GM12878 (cell line): ENCODE results near the gene FERMT3. TPM values are rescaled to one million over a fixed set of nuclear protein-coding genes. Genes with fewer than 3 reads are reported as not detected.

Experiments used
- ATAC-seq: fragments of 200-7000 bp; cut with Tn5 transposase; 3 replicates; pipeline ENCODE4 v1.9.1; 2020; ENCODE audit warnings: mild to moderate bottlenecking, moderate library complexity
- BruUV-seq: library from RNA; stranded (reverse); fragments of 400-500 nt; replicated peaks from 2 replicates; lab custom pipeline; 2021; lab: Mats Ljungman, UMichigan
- CTCF ChIA-PET: fragments of 300-600 bp; sonication (Branson Sonifier 250); formaldehyde crosslinking; extraction: SDS; loops from one replicate; lab custom pipeline; 2021; ENCODE audit warnings: inconsistent platforms; lab: Yijun Ruan, JAX
- POLR2A ChIA-PET: fragments of 350-600 bp; formaldehyde crosslinking; extraction: SDS; loops from one replicate; lab custom pipeline; 2021; ENCODE audit warnings: inconsistent platforms; lab: Charles Lee
- RAD21 ChIA-PET: fragments of 300-600 bp; sonication (Branson Sonifier 250); formaldehyde crosslinking; loops from one replicate; lab custom pipeline; 2023; ENCODE audit warnings: antibody characterized with exemption; ENCODE audit not compliant: unreplicated experiment; lab: Charles Lee
- SMC1A ChIA-PET: fragments of 300-600 bp; sonication (Branson Sonifier 250); formaldehyde crosslinking; loops from one replicate; lab custom pipeline; 2023; ENCODE audit not compliant: unreplicated experiment, uncharacterized antibody; lab: Charles Lee
- DNase-seq: peaks from one replicate; pipeline ENCODE4 v3.0.0-alpha.2; 2011; ENCODE audit warnings: low read depth, low spot score
- FAIRE-seq: peaks from 3 replicates; lab custom pipeline; 2011; peaks lifted over from hg19 to GRCh38; lab: Jason Lieb, UNC
- H2AFZ ChIP-seq: 2 replicates; pipeline ENCODE4 v1.6.0; 2011; ENCODE audit warnings: low read depth, low read length, control low read depth; ENCODE audit not compliant: control insufficient read depth
- H3K27ac ChIP-seq: 2 replicates; pipeline ENCODE4 v1.5.1; 2011; ENCODE audit warnings: control low read depth; ENCODE audit not compliant: control insufficient read depth, insufficient read depth
- H3K27me3 ChIP-seq, 2 experiments: replicated peaks in 1 of 2; 2 replicates each; pipeline versions ENCODE4 v1.6.0 to v1.6.1; 2011; ENCODE audit warnings: low read length in 1 of 2; ENCODE audit not compliant: control insufficient read depth in 2 of 2, insufficient read depth in 2 of 2
- H3K36me3 ChIP-seq, 2 experiments: 2 replicates each; pipeline ENCODE4 v1.5.1; 2011; ENCODE audit warnings: low read length in 1 of 2; ENCODE audit not compliant: control insufficient read depth in 2 of 2, insufficient read depth in 2 of 2
- H3K4me1 ChIP-seq: 2 replicates; pipeline ENCODE4 v1.6.1; 2011; ENCODE audit warnings: mild to moderate bottlenecking, low read length, moderate library complexity, mixed read lengths; ENCODE audit not compliant: control insufficient read depth, insufficient read depth
- H3K4me2 ChIP-seq: 2 replicates; pipeline ENCODE4 v1.6.0; 2011; ENCODE audit warnings: control low read depth; ENCODE audit not compliant: control insufficient read depth, insufficient read depth
- H3K4me3 ChIP-seq: fragments of 200-600 bp; sonication (generic); 2 replicates; pipeline ENCODE4 v1.5.1; 2016
- H3K79me2 ChIP-seq: 2 replicates; pipeline ENCODE4 v1.6.0; 2011; ENCODE audit warnings: low read length; ENCODE audit not compliant: control insufficient read depth, insufficient read depth
- H3K9ac ChIP-seq: 2 replicates; pipeline ENCODE4 v1.8.0; 2011; ENCODE audit warnings: low read length, control low read depth, mixed read lengths; ENCODE audit not compliant: control insufficient read depth, insufficient read depth
- H3K9me3 ChIP-seq: replicated peaks from 3 replicates; pipeline ENCODE4 v1.5.1; 2011; ENCODE audit warnings: mild to moderate bottlenecking, low read length; ENCODE audit not compliant: control insufficient read depth, insufficient read depth
- H4K20me1 ChIP-seq: 2 replicates; pipeline ENCODE4 v1.6.0; 2011; ENCODE audit not compliant: control insufficient read depth, insufficient read depth
- ASH2L ChIP-seq: fragments of 300-600, 200-600 bp; sonication (generic); IDR thresholded peaks from 2 replicates; pipeline ENCODE4 v1.6.1; 2017; ENCODE audit warnings: low read depth, mild to moderate bottlenecking, borderline replicate concordance
- POLR2A ChIP-seq: IDR thresholded peaks from 2 replicates; pipeline ENCODE4 v1.6.1; 2011; ENCODE audit warnings: low read depth, mild to moderate bottlenecking, low read length
- RCOR1 ChIP-seq: conservative IDR thresholded peaks from 2 replicates; pipeline ENCODE4 v1.6.1; 2012; ENCODE audit warnings: low read depth, low read length, improper control_type of control experiment
- ZBED1 ChIP-seq: IDR thresholded peaks from 2 replicates; pipeline ENCODE4 v1.6.1; 2016; ENCODE audit warnings: borderline replicate concordance
- ZZZ3 ChIP-seq: IDR thresholded peaks from 2 replicates; pipeline ENCODE4 v1.6.1; 2011; ENCODE audit warnings: low read depth; ENCODE audit not compliant: control insufficient read depth, insufficient read length
- WGBS: methylation state at CpG from one replicate; pipeline ENCODE4 v1.1.6; 2016; ENCODE audit warnings: low lambda C conversion rate; ENCODE audit not compliant: insufficient replicate concordance, insufficient coverage; ENCODE audit errors: missing lambda C conversion rate; 5-methylcytosine and 5-hydroxymethylcytosine counted together
- in situ Hi-C: fragments of 300-500 bp; cut with MboI; formaldehyde crosslinking; loops from 9 replicates; pipeline ENCODE4 v1.14.3; 2018; ENCODE audit warnings: mixed read lengths
- intact Hi-C: fragments of 100-400 bp; cut with micrococcal nuclease; formaldehyde crosslinking; loops from one replicate; pipeline ENCODE4 v1.14.2; 2022; ENCODE audit not compliant: unreplicated experiment
- polyA plus RNA-seq, 11 experiments: library from polyadenylated mRNA; depleted of rRNA in 4 of 11; unstranded in 6 of 11; stranded (reverse) in 5 of 11; fragments of >200 nt; fragmentation: Nextera tagmentation in 4 of 11; fragmentation: Illumina TruSeq in 1 of 11; extraction: Ambion mirVana in 4 of 11; extraction: Trizol in 1 of 11; gene quantifications; 1 replicate in 1 of 11; 2 replicates in 10 of 11; pipeline versions ENCODE4 v1.2.1 to v1.2.3, GENCODE V29; 2011 to 2016; ENCODE audit warnings: inconsistent platforms in 2 of 11, missing spikeins in 2 of 11, low read depth in 1 of 11
- total RNA-seq, 4 experiments: library from RNA; depleted of rRNA in 3 of 4; stranded (reverse); fragments of >200 nt in 3 of 4; fragmentation: Illumina TruSeq in 1 of 4; extraction: Trizol in 1 of 4; gene quantifications; 2 replicates each; pipeline versions ENCODE4 v1.2.1 to v1.2.3, GENCODE V29; 2013 to 2021

The FERMT3 gene
- total and polyA plus RNA-seq, 10 of the 15 experiments (the other 5 are each of a cell fraction or from before 2014, with no cell fraction given), result 2.0 to 211 (median 114) TPM

DNA sequence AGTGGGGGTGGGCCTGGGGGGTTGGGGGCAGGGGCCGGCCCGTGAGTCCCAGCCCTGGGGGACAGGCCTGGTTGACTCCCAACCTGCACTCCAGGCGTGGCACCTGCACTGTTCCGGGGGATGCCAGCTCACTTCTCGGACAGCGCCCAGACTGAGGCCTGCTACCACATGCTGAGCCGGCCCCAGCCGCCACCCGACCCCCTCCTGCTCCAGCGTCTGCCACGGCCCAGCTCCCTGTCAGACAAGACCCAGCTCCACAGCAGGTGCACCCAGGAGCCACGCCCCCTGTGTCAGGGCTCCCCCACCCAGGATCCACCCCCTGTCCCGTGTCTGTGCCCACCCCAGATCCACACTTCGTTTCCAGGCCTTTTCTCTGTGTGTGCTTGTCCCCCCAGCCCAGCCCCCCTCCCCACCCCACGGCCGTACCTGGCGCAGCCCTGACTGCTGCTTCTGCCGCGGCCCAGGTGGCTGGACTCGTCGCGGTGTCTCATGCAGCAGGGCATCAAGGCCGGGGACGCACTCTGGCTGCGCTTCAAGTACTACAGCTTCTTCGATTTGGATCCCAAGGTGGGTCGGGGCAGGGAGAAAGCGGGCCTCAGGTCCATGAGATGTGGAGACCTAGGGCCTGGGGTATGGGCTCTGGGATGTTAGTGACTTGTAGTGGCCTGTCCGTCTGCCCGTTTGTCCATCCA, 4.8 kb downstream of the FERMT3 start:
- BruUV-seq, result no TSS peak
- POLR2A ChIA-PET, result interaction anchor here (1.6 to 1.7 kb wide), 2 partner anchors 12 to 15 kb away, joined by 5 to 9 read pairs; partner anchors contain the start of genes NUDT22 and TRPT1
- Histone ChIP-seq H3K27ac (no peak overlapping the region), H4K20me1 (no peaks in the 10 kb centered on the region), H3K9me3 (no peaks in the 10 kb centered on the region), H3K4me2 (no peak overlapping the region), H3K36me3 (peaks cover 17 to 22% of the 10 kb centered on the region in 2 experiments; a peak in 3 of 4 replicates), H3K4me1 (peaks cover 4% of the 10 kb centered on the region), H3K27me3 (no peaks in the 10 kb centered on the region)
- SMC1A ChIA-PET, result interaction anchor here (1.7 kb wide), 1 partner anchor 15 kb away, joined by 6 read pairs; the partner anchor contains the start of genes NUDT22 and TRPT1
- no peak for DNase-seq
- intact Hi-C loops, result no loop called here
- FAIRE-seq, result no peak
- TF ChIP-seq ASH2L (no peak), RCOR1 (no peak), POLR2A (peak; percentile 32)
- TF ChIP-seq, all 136 proteins: peak for 1
- RAD21 ChIA-PET, result no interaction called here
- CTCF ChIA-PET, result interaction anchor here (1.2 kb wide), 1 partner anchor 93 kb away, joined by 3 read pairs; no protein-coding TSS in a partner anchor
- no peak overlapping the region for H3K9ac ChIP-seq
- peaks cover 30% of the 10 kb centered on the region for H3K79me2 ChIP-seq
- WGBS, result 87% methylated on average over 26 of the region's 30 CpGs
- H3K4me3 ChIP-seq, result no peak overlapping the region
- no peak overlapping the region for H2AFZ ChIP-seq
- in situ Hi-C loops, result no loop called here
- no peak for ATAC-seq

DNA sequence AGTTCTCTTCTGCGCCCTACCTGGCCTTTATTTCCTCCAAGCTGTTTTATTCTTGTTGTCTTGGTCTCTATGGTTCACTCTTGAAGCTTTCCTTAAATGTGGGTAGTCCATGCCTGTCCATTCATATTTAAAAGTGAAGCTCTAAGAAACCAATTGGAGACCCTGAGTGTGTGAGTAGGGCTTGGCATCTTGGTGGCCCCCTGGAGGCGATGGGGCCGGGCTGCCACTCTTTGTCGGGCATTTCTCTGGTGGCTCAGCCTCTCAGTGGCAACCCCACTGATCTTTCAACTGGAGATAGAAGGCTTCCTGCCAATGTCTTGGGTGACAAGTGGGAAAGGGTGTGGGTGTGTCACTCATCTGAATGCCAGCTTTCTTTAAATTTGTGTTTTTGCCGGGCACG, 10.4 kb downstream of the FERMT3 start:
- H3K4me3 ChIP-seq, result no peak overlapping the region
- FAIRE-seq (no peak), DNase-seq (no peak), ATAC-seq (peak; percentile 25; the same call in 1 of the 3 replicates)
- no peaks in the 10 kb centered on the region for H3K27me3 ChIP-seq
- RAD21 ChIA-PET, result interaction anchor here (0.8 to 1.2 kb wide), 2 partner anchors 10 kb away, joined by 3 read pairs; no protein-coding TSS in a partner anchor
- no peak overlapping the region for H3K4me2 ChIP-seq
- 85% methylated on average over 6 of the region's 6 CpGs for WGBS
- no TSS peak for BruUV-seq
- no peak for TF ChIP-seq ZBED1
- no peak for TF ChIP-seq ZZZ3
- no peaks in the 10 kb centered on the region for H3K9me3 ChIP-seq
- in situ Hi-C loops, result no loop called here
- CTCF ChIA-PET, result interaction anchor here (1.5 to 4.2 kb wide), 2 partner anchors 9 to 11 kb away, joined by 5 to 14 read pairs; partner anchors contain the start of gene FERMT3
- no peak overlapping the region for H2AFZ ChIP-seq
- SMC1A ChIA-PET, result interaction anchor here (2.2 kb wide), 1 partner anchor 10 kb away, joined by 7 read pairs; the partner anchor contains the start of gene FERMT3
- no peak overlapping the region for H3K9ac ChIP-seq
- no peaks in the 10 kb centered on the region; the same call in 1 of the 2 replicates for H3K4me1 ChIP-seq
- POLR2A ChIA-PET, result interaction anchor here (0.6 to 3.3 kb wide), 6 partner anchors 10 to 110 kb away, joined by 3 to 21 read pairs (median 5); partner anchors contain the start of genes FERMT3, NUDT22 and TRPT1
- no peak overlapping the region for H3K27ac ChIP-seq
- intact Hi-C loops, result no loop called here
- H3K79me2 ChIP-seq, result no peaks in the 10 kb centered on the region
- H4K20me1 ChIP-seq, result no peaks in the 10 kb centered on the region
- H3K36me3 ChIP-seq, result peaks cover 21 to 24% of the 10 kb centered on the region in 2 experiments
